ENCODE measurements around the gene CDC123.

DNA sequence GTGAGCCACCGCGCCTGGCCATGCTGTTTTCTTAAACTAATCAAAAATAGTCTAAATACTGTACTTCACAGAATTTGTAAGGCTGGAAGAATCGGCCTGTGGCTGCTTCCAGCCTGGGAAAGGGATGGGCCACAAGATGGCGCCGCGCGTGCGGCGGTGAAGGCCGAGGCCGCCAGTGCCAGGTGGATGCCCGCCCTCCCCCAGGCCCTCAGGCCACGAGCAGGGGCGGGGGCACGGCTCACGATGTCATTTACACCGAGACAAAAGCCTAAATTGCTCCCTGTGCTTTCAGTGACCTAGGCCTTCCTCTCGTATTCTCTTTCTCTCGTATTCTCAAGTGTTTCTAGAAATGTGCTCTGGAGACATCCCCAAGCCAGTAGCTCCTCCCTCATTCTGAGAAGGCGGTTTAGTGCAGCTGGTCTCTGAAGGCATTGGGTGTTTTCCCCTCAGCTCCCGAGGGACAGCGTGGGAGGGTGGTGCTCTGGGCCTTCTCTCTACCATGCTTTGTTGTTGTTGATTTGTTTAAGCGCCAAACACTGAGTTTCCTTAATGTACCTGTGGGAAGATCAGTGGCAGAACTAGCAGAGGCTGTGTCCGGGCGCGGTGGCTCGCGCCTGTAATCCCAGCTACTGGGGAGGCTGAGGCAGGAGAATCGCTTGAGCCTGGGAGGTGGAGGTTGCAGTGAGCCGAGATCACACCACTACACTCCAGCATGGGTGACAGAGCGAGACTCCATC, 68.4 kb downstream of the CDC123 start:
- TF ChIP-seq, protein P1, sequence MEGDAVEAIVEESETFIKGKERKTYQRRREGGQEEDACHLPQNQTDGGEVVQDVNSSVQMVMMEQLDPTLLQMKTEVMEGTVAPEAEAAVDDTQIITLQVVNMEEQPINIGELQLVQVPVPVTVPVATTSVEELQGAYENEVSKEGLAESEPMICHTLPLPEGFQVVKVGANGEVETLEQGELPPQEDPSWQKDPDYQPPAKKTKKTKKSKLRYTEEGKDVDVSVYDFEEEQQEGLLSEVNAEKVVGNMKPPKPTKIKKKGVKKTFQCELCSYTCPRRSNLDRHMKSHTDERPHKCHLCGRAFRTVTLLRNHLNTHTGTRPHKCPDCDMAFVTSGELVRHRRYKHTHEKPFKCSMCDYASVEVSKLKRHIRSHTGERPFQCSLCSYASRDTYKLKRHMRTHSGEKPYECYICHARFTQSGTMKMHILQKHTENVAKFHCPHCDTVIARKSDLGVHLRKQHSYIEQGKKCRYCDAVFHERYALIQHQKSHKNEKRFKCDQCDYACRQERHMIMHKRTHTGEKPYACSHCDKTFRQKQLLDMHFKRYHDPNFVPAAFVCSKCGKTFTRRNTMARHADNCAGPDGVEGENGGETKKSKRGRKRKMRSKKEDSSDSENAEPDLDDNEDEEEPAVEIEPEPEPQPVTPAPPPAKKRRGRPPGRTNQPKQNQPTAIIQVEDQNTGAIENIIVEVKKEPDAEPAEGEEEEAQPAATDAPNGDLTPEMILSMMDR (IDR thresholded peaks at IDR 0.05), result peak; percentile 74 to 91 (median 78)
- TF ChIP-seq POLR2A (IDR thresholded peaks at IDR 0.05), result no peak

Data from sigmoid colon (tissue), 3 donors.